Measurements from ENCODE around the gene KRT83. TPM values are rescaled to one million over a fixed set of nuclear protein-coding genes. Genes with fewer than 3 reads are reported as not detected.

KRT83 gene
- polyA plus RNA-seq, 1 of the 3 experiments (the other 2 are of a cell fraction) = 0.03 TPM

DNA sequence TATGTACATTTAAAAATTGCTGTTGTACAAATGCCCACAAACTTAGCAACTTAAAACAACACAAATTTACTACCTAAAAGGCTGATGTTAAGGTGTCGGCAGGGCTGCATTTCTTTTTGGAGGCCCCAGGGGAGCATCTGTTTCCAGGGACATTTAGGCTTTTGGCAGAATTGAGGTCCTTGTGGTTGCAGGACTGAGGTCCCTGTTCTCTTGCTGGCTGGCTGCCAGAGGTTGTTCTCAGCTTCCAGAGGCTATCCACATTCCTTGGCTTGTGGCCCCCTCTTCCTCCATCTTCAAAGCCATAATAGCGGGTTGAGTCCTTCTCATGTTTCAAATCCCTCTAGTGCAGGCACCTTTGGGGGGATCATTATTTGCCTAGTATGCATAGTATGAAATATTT, 22.4 kb upstream of the KRT83 start:
- Histone ChIP-seq H3K9ac (no peak overlapping the region), H3K27ac (ENCODE audit: low read depth in 2 of 2, low read length in 1 of 2) (no peak overlapping the region), H3K79me2 (ENCODE audit: insufficient read depth) (no peaks in the 10 kb centered on the region), H3K9me2 (no peaks in the 10 kb centered on the region), H3K4me2 (no peak overlapping the region), H3K27me3 (ENCODE audit: insufficient read depth) (peaks cover 29% of the 10 kb centered on the region), H3K36me3 (replicated peaks in 1 of 2; ENCODE audit: control insufficient read depth in 1 of 2, insufficient read depth in 2 of 2, low read length in 1 of 2) (no peaks in the 10 kb centered on the region), H3F3A (replicated peaks; ENCODE audit: insufficient read depth) (no peaks in the 10 kb centered on the region), H2AFZ (ENCODE audit: low read depth) (no peak overlapping the region), H4K20me1 (ENCODE audit: insufficient read depth) (no peaks in the 10 kb centered on the region), H3K4me3 (ENCODE audit: low read depth in 2 of 2, low read length in 1 of 2) (no peak overlapping the region), H3K9me3 (no peaks in the 10 kb centered on the region), H3K4me1 (ENCODE audit: control insufficient read depth in 1 of 2, insufficient read depth in 2 of 2, low read depth in 1 of 2, low read length in 1 of 2) (no peaks in the 10 kb centered on the region)
- TF ChIP-seq ELF1 (IDR thresholded peaks at IDR 0.05) (no peak), SMC3 (IDR thresholded peaks at IDR 0.05; ENCODE audit: low read depth, low read length) (no peak), EZH2phosphoT487 (IDR thresholded peaks at IDR 0.05; ENCODE audit: borderline replicate concordance, low read depth) (no peak), NFIC (IDR thresholded peaks at IDR 0.05; ENCODE audit: borderline replicate concordance) (no peak), SIN3A (IDR thresholded peaks at IDR 0.05; ENCODE audit: borderline replicate concordance, low read depth, low read length) (no peak), YY1 (IDR thresholded peaks at IDR 0.05; ENCODE audit: low read depth) (no peak), TCF12 (IDR thresholded peaks at IDR 0.05) (no peak), NRF1 (IDR thresholded peaks at IDR 0.05; ENCODE audit: low read depth, low read length) (no peak), MEF2A (IDR thresholded peaks at IDR 0.05; ENCODE audit: borderline replicate concordance, low read depth) (no peak), RXRA (IDR thresholded peaks at IDR 0.05; ENCODE audit: borderline replicate concordance, low read depth) (no peak), GATA2 (CRISPR knock-in tag; IDR thresholded peaks at IDR 0.05) (no peak), TEAD4 (IDR thresholded peaks at IDR 0.05; ENCODE audit: borderline replicate concordance, insufficient read depth) (no peak), POLR2AphosphoS5 (IDR thresholded peaks at IDR 0.05; ENCODE audit: low read depth, low read length) (no peak)
- TF ChIP-seq, protein P1, sequence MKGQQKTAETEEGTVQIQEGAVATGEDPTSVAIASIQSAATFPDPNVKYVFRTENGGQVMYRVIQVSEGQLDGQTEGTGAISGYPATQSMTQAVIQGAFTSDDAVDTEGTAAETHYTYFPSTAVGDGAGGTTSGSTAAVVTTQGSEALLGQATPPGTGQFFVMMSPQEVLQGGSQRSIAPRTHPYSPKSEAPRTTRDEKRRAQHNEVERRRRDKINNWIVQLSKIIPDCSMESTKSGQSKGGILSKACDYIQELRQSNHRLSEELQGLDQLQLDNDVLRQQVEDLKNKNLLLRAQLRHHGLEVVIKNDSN (IDR thresholded peaks at IDR 0.05; ENCODE audit: borderline replicate concordance, low read depth) = no peak
- TF ChIP-seq, protein P2, sequence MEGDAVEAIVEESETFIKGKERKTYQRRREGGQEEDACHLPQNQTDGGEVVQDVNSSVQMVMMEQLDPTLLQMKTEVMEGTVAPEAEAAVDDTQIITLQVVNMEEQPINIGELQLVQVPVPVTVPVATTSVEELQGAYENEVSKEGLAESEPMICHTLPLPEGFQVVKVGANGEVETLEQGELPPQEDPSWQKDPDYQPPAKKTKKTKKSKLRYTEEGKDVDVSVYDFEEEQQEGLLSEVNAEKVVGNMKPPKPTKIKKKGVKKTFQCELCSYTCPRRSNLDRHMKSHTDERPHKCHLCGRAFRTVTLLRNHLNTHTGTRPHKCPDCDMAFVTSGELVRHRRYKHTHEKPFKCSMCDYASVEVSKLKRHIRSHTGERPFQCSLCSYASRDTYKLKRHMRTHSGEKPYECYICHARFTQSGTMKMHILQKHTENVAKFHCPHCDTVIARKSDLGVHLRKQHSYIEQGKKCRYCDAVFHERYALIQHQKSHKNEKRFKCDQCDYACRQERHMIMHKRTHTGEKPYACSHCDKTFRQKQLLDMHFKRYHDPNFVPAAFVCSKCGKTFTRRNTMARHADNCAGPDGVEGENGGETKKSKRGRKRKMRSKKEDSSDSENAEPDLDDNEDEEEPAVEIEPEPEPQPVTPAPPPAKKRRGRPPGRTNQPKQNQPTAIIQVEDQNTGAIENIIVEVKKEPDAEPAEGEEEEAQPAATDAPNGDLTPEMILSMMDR (IDR thresholded peaks at IDR 0.05) = no peak
- TF ChIP-seq, protein P3, sequence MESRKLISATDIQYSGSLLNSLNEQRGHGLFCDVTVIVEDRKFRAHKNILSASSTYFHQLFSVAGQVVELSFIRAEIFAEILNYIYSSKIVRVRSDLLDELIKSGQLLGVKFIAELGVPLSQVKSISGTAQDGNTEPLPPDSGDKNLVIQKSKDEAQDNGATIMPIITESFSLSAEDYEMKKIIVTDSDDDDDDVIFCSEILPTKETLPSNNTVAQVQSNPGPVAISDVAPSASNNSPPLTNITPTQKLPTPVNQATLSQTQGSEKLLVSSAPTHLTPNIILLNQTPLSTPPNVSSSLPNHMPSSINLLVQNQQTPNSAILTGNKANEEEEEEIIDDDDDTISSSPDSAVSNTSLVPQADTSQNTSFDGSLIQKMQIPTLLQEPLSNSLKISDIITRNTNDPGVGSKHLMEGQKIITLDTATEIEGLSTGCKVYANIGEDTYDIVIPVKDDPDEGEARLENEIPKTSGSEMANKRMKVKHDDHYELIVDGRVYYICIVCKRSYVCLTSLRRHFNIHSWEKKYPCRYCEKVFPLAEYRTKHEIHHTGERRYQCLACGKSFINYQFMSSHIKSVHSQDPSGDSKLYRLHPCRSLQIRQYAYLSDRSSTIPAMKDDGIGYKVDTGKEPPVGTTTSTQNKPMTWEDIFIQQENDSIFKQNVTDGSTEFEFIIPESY (IDR thresholded peaks at IDR 0.05; ENCODE audit: borderline replicate concordance, low read depth) = no peak
- TF ChIP-seq, protein P4, sequence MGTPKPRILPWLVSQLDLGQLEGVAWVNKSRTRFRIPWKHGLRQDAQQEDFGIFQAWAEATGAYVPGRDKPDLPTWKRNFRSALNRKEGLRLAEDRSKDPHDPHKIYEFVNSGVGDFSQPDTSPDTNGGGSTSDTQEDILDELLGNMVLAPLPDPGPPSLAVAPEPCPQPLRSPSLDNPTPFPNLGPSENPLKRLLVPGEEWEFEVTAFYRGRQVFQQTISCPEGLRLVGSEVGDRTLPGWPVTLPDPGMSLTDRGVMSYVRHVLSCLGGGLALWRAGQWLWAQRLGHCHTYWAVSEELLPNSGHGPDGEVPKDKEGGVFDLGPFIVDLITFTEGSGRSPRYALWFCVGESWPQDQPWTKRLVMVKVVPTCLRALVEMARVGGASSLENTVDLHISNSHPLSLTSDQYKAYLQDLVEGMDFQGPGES (IDR thresholded peaks at IDR 0.05; ENCODE audit: low read depth, low read length) = no peak
- CTCF ChIA-PET = interaction anchor here (1.3 to 3.8 kb wide), 4 partner anchors 16 to 536 kb away, joined by 4 to 13 read pairs (median 6); no protein-coding TSS in a partner anchor
- POLR2A ChIA-PET = no interaction called here
- no peak for DNase-seq
- WGBS (ENCODE audit: low lambda C conversion rate) = 66% methylated on average over 2 of the region's 2 CpGs

Data from SK-N-SH (cell line).